Hypothalamus (tissue), 51 donors: ENCODE measurements around the gene TLR6.

Experiments
- DNase-seq, 51 donors: peaks; one replicate each; lab custom pipeline; 2025; lab: John Stamatoyannopoulos, UW

Gene TLR6

GRCh38 chr4:38856524-38857337, at the start of gene TLR6:
Gene TLR6, minus strand, starts transcription at chr4:38856817. Its CDS starts 27,344 bp downstream, at chr4:38829473.
- peak in 9 of 51 donors; percentile 2 to 38 (median 18) for DNase-seq

- DNase-seq: no peak
These were observed 49.2 kb upstream of the TLR6 start for GRCh38 chr4:38905652-38906385.

GRCh38 chr4:38904682-38905081, 48.1 kb upstream of the TLR6 start:
- no peak for DNase-seq

- no peak for DNase-seq
These were observed 47.6 kb upstream of the TLR6 start for GRCh38 chr4:38904090-38904666.

GRCh38 chr4:38902695-38903094, 46.1 kb upstream of the TLR6 start:
- peak in 1 of 51 donors; percentile 9 for DNase-seq

- DNase-seq: no peak
These were observed 45.6 kb upstream of the TLR6 start for GRCh38 chr4:38902221-38902620.

GRCh38 chr4:38898245-38898644, 41.6 kb upstream of the TLR6 start:
- DNase-seq: no peak

GRCh38 chr4:38896940-38897339, 40.3 kb upstream of the TLR6 start:
- no peak for DNase-seq

GRCh38 chr4:38894322-38894982, 37.8 kb upstream of the TLR6 start:
- DNase-seq: no peak

- no peak for DNase-seq
These were observed 34.7 kb upstream of the TLR6 start for GRCh38 chr4:38891051-38891983.

- DNase-seq: peak in 1 of 51 donors; percentile 29
These were observed 32.5 kb upstream of the TLR6 start for GRCh38 chr4:38889143-38889542.

GRCh38 chr4:38884254-38884653, 27.6 kb upstream of the TLR6 start:
- DNase-seq: no peak

GRCh38 chr4:38876636-38877035, 20.0 kb upstream of the TLR6 start:
- no peak for DNase-seq

GRCh38 chr4:38873290-38873944, 16.8 kb upstream of the TLR6 start:
- DNase-seq: no peak

GRCh38 chr4:38872620-38873019, 16.0 kb upstream of the TLR6 start:
- no peak for DNase-seq

- no peak for DNase-seq
These were observed 15.0 kb upstream of the TLR6 start for GRCh38 chr4:38871593-38871992.

GRCh38 chr4:38870098-38870808, 13.6 kb upstream of the TLR6 start:
- DNase-seq: no peak

GRCh38 chr4:38869511-38869910, 12.9 kb upstream of the TLR6 start:
- DNase-seq: no peak
